Hematopoietic multipotent progenitor cell treated with erythropoietin and hydrocortisone succinate and interleukin-3 and kit ligand, for 4 days (in vitro differentiated cells): ENCODE measurements around the gene THSD7A.

Source experiments
- DNase-seq: peaks from one replicate; pipeline ENCODE4 v3.0.0-alpha.2; 2015

THSD7A gene

DNA sequence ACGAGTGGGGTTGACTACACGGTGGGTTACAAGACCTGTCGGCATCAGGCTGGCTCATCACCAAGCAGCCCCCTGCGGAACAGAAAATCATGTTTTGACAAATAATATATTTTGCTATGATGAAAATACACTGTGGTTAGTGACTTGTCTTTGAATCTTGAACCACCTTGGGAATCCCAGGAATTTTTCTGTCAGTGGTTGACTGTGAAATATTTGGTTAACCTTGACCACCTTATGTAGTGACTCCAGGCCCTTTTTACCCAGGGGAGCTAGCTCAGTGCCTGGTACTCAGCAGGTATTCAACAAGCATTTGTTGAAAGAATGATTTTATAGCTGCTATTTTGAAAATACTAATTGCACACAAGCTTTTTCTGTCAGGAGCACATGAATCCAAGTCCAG lies 452.4 kb downstream of the THSD7A start:
- DNase-seq: no peak

DNA sequence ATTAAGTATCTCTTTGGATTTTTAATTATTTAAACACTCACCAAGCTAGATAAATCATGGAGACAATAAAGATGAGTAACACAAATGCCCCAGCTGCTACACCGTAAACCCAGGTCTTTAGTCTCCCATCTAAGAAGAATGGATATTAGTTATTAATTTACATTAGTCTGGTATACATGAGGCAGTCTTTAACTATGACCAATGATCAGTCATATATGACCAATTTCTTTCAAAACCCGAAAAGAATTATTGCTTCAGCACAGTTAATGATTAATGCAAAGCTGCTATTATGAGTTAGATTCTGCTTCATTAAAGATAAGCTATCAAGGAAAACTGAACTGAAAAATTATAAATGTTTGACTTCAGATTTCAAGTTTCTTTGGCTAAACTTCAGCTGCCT lies 455.5 kb downstream of the THSD7A start:
- DNase-seq: no peak

DNA sequence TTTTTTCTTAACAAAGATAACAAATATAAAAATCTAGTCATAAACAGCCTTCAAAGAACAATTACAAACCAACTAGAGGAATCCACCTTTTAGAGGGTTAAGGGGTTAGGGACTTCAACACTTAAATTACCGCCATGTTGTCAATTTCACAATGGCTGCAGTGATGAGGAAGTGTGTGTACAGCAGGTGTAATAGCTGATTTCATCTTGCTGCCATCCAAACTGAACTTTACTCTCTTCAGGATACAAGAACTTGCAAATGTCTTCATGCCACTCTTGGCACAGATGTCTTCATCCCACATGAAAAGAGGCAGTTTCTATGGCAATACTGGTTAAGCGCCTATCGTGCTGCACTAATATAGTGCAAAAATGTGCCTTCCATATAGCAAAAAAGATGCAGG lies 457.4 kb downstream of the THSD7A start:
- no peak for DNase-seq

DNA sequence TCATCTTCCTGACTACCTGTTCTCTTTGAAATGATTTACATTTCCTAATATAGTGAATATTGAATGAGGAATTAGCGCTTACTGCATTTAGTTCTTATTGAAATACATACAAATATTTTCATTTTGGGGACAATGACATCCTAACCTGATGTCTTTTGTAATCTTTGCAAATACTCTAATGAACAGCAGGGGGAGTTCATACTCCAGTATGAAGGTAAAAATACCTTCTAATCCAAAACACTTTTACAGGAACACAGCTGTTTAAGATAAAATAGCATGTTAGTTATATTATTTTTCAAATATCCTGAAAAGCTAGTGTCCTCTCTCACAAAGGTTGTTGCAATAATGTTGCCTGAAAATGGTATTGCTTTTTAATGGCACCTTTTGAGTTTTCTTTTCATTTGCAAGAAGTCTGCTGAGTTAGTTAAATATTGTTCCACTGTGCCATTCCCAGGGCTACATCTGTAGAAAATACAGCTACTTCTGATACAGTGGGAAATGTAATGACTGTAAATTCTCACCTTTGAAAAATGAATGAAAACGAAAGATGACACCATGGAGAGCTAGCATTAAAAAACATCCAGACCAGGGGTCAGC lies 458.4 kb downstream of the THSD7A start:
- DNase-seq: peak; percentile 53

DNA sequence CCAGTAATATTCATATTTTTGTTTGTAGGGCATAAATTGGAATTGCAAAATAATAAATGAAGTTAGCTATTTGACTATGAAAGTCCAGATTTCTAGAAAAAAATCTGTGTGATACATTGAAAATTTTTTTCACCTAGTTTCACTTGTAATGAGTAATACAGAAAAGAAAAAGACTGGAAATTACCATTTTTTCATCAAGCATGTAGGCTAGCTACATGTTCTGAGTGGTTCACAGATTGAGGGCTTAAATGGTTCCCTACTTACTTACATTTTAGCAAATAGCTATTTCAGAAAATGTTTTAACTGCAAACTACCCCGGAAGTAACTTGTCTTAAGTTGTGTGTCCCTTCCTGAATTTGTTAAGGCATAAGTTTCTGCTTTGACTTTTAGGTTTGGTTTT lies 462.3 kb downstream of the THSD7A start:
- no peak for DNase-seq

DNA sequence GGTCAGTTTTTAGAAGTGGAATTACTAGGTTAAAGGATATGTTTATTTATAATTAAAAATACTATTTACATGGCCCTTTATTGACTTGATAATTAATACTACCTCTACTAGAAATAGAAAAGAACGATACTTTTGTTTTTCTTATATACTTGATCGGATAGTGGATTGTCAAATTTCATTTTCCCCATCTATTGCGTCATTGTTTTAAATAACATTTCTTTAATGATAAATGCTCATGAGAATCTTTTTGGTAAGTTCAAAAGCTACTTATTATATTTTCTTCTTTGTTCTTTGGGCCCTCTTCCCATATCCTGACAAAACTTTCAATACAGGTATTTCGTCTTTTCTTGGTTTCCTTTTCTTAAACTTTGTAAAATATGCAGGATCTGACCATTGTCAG lies 465.9 kb downstream of the THSD7A start:
- DNase-seq: no peak

DNA sequence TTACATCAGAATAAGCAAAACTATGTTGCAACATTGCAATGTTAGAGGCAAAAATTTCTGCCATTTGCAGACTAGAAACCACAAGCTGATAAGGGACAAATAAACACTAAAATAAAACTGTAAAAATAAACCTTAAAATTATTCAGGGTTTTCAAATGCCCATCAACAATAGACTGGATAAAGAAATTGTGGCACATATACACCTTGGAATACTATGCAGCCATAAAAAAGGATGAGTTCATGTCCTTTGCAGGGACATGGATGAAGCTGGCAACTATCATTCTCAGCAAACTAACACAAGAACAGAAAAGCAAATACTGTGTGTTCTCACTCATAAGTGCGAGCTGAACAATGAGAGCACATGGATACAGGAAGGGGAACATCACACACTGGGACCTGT lies 473.4 kb downstream of the THSD7A start:
- no peak for DNase-seq

DNA sequence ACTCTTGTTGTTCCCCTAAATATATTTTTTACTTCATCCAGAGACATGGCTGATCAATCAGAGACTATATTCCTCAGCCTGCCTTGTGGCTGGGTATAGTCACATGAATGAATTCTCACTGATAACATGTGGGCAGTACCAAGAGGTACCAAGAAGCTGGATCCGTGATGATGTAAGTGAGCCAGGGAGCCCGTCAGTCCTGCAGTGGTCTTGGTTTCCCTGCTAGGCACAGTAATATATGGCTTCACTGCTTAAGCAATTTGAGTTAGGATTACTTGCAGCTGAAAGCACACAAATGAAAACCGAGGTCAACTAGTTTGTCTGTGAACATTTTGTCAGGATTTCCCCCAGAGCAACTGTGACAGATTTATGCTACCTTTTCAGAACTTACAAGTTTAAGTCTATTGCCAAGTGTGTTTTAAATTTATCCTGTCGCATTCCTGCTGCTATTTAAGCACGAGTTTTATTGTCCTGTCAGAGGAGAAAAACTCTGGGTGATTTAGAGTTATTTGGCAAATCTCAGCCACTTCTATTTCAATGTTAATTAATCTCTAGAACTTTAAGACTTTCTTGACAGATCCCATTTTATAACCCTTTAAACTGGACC lies 476.5 kb downstream of the THSD7A start:
- no peak for DNase-seq

DNA sequence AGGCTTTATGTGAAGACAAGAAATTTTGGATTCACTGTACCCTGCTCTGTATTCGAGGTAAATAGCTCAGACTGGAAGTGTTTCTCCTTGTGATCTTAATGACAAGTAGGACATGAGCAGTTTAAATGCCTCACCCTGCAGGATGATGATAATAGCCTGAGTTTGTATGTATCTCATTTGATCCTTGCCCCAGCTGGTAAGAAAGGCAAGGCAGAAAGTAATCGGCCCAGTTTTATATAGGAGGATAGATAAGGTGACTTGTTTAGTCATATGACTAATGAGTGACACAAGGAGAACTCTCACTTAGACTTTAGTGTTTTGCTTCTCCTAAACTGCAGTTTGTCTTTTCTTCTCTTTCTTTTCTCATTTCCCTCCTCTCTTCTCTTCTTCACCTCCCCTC lies 485.7 kb downstream of the THSD7A start:
- peak; percentile 55 for DNase-seq

DNA sequence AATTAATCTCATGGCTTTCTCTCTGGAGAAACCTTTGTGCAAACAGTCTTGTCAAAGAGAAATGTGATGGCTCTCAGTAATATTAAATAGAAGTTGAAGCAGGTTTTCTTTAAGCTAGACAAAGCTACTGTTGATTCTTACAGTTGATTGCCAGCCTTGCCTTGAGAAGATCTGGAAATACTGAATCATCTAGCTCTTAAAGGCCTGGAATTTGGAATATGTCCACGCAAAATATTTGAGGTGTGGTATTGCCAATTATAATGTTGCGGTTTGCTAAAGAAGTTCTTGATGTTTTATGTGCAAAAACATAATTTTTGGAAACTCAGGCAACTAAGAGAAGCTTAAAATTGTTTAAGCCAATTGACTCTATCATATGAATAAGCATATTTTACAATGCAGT lies 486.4 kb downstream of the THSD7A start:
- DNase-seq: no peak

DNA sequence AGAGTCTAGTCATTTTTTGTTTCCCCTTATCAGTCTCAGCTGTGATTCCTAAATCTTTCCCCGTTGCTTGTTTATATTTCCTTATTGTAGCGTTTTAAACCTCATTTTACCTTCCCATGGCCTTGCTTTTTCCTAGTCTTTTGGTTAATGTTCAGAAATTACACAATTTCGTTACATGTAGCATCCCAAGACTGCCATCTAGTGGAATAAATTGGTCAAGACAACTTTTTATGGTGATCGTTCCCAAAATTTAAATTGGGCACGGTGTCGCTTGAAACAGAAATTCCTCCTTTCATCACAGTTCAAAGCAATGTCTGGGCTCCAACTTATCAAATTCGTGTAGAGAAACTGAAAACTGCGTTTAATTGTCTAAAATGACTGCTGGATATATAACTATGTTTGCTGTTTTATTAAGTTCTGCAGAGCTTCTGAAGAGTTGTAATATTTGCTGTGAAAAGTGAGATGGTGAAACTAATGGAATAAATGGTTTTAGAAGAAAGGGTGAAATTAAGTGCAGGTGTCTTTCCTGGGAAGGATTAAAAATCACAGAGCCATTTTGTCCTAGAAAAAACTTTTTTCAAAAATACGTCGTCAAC lies 488.1 kb downstream of the THSD7A start:
- peak; percentile 75 for DNase-seq

DNA sequence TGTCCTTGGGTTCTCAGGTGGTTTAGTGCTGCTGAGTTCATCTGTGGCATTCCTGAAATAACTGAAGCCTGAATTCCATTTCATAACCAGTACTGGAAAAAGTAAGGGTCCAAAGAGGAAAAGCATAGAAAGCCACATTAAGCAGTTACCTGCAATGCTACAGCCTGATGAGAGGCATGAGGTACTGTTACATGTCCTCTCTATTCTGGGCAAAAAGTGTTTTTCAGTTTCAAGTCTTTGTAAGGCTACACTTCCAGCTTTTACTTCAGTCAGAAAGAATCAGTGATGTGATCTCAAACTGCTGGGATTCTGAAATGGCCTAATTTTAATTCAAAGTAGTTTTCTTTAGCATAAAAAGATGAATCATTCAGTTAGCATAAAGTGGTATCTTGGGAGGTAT lies 488.9 kb downstream of the THSD7A start:
- no peak for DNase-seq

DNA sequence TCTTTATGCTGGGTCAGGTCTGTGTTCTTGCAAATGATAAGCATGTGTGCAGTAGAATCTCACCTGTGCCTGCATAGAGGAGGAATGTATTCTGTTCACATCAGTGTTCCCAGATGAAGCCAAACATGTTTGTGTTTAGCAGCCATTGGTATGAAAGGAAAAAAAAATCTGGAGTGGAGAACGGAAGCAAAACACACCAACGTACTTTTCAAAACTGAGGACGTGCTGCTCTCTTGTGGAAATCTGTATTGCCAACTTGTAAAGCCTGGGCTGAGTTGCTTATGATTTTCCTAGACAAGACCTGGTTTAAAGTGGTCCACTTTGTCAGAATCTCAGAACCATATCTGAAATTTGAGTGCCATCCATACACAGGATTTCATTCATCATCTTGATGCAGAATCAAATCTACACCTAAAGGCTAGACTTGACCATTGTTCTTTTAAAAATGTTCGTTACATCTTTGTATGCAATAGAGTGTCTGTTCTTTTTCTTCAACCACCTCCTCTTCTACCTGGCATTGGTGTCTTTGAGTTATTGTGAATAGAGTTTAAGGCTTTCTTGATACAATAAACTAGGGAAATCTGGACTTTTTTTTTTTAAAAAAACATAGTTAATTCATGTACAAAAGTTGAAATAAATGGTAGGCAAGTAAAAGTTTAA lies 490.6 kb downstream of the THSD7A start:
- DNase-seq: peak; percentile 61

DNA sequence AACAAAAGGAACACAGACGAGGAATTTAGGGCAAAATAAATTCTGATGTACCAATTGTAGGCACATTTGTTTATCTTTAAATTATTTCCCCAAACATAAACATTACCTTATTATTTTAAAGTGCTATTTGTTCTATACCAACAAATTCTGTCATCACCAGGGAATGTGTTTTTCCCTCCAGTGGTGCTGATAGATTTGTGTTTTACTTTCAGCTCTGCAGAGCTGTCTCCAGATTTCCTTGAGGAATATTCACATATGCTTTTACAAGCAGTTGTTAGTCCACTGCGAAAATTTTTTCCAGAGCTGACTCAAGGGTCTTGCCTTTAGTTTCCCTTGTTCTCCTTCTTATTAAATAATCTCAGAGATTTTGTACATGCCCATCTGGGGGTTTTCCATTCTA lies 495.6 kb downstream of the THSD7A start:
- no peak for DNase-seq

DNA sequence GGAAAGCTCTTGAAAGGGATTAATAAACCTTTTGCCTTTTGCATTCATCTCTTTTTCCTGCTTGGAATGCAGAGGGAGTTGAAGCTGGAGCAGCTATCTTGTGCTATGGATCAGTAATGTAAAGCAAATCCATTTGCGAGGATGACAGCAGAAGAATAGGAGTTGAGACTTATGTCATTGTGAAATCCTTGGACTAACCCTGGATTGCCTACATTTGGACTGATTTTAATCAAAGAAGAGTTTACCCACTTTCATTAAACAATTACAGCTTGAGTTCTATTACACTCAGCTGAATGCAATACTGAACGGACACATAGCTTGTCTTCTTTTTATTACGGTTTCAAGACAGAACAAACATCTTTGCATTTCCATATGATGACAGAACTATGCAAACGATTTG lies 496.1 kb downstream of the THSD7A start:
- DNase-seq: no peak

DNA sequence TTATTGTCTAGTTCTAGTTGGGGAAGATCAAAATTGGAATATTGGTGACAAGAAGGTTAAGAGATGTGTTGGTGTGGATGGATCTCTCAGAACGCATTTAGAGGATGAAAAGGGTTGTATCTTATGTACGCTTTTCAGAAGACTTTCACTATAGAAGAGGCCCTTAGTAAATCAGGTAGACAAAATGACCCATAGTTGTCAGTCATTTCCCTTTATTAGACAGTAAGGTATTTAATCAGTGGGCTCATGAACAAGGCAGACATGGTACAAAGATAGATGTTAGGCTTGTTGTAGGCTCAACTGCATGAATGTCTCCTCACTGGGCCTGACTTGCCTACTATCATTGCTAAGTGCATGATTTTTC lies 499.2 kb downstream of the THSD7A start:
- no peak for DNase-seq

DNA sequence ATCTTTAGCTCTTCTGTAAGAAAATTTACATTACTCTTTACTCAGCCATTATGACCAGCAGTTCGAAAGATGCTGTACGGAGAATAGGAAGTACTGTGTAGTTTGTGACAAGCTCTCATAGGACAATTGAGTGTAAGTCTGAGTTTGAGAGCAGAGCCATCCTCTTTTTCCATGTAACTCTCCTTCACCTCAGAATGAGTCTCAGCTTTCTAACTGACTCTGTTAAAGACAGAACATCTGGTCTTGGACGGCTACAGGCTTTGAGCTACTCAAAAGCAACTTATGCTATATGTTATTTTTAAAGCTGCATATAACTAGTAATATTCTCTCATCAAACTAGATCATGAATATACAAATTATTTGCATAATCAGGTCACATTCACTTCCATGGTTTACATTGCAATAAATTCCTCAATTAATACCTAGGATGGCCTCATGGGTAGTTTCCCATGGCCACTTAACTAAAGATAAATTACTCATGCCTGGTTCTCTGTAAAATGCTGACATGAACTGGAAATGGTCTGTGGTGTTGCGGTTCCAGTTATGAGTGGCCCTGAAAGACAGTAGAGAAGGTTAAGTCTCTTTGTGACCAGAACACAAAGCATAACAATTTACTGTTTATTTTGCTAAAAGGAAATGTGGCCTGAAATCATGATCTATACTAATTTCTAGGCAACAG lies 499.7 kb downstream of the THSD7A start:
- DNase-seq: no peak

DNA sequence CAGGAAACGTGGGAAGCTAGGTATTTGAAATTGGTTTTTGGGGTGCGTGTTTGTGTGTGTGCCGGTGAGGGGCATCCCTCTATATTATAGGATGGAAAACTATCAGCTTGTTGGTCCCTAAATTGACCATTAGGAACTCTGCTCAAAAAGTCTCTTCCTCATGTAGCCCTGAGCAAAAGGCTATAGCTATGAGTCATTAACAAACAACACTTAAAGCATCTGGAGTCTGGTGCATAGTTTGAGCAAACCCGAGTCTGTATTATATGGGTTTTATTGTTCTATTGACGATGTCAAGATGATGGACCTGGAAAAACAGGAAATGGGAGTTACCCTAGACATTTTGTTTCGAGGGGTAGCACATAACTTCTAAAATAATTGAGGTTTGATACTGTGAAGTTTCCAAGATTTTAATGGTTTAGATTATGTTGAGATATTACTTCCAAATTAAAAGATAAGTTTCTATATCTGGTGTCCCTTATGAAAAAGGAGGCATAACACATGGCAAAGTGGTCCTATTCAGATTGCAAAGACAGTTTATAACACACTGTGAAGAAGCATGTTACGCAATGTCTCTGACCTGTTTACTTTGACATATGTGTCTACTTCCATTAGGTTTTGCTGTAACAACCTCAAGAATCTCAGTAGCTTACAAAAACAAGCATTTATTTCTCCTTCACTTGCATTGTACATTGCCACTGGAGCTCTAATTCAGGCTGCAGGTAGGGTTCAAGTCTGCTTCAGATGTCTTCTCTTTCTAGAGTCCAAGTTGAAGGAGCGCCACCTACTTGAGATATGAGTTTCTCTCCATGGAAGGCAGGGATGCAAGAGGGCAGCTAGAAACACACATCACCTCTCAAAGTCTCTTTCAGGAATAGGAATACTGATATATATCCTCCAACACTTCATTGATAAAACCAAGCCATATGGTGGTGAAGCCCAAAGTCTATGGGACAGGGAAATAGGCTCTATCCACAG lies 500.6 kb downstream of the THSD7A start:
- DNase-seq: no peak

DNA sequence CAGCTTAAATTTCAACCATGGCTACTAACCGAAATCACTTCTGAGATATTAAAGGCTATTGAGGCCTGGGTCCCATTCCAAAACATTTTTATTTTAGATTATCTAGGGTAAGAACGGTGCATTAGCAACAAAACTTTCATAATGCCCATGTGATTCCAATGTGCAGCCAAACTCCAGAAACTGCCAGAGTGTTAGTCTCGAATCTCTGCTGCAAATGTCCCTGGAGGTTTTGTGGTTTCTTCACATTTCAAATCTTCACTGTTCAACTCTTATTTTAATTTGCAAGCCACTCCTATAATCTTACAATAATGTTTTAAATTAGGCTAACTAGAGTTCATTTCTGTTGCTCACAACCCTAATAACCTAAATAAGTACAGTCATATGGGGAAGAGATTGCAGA lies 501.3 kb downstream of the THSD7A start:
- no peak for DNase-seq

DNA sequence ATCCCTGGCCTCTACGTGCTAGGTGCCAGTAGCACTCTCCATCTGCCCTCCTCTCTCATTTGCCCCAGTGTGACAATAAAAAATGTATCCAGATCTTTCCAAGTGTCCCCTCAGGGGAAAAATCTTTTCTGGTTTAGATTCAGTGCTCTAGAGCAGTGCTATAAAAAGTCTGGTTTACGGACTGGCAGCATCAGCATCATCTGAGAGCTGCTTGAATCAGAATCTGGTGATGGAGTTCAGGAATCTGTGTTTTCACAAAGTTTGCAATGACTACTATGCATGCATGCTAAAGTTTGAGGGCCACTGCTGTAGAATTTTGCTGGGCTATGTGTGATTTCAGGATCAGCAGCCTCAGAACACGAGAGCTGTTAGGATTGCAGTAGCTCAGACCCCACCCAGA lies 501.8 kb downstream of the THSD7A start:
- no peak for DNase-seq

DNA sequence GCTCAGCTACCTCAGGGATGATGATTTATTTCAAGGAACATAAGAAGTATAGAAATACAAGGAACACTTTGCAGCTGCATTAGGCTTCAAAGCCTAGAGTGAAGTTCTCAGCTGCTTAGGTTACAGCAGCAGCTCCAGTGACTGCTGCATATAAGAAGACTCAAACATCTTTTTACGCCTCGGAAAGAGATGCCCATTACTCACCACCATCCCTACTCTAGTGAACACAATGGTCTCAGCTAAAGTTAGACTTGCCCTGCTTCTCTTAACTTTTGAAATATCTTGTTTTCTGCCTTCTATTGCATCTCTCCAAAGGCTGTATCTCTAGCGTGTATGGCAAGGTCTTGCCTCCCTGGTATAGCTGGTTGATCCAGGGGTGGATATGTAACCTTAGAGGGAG lies 502.4 kb downstream of the THSD7A start:
- no peak for DNase-seq

DNA sequence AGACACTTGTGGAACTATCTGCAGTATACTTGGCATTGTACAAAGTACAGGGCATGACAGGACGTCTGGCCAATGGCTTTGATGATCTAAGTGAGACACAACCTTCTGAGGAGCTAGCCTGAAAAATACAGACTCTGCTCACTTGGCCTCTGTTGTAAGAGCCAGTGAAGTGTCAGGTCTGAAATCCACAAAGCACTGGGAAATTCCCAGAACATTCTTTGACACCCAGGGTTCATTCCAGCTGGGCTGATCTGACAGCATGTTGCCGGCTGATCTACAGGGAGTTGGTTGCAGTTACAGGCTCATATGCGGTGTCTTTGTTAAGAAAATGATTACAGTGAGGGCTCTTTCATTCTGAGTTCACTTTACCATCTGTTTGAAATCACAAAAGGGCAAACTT lies 503.7 kb downstream of the THSD7A start:
- no peak for DNase-seq

DNA sequence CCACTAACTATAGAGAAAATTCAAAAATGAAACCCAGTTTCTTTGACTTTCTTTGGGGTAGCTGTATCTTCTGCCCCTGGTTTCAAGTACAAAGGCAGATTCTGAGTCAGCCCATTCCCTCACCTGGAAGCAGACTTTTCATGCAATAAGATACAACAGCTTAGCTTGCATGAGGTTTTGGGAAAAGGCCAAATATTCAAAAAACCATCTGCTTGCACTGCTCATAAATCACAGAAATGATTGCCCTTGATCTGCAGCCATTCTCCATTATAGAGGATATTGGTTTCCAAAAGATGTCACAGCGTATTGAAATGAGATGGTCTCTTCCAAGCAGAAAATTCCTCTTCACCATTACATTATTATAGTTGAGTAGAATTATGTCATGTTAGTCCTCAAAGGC lies 504.4 kb downstream of the THSD7A start:
- no peak for DNase-seq
